NT2/D1 (cell line): Measurements from ENCODE around the gene AP1M2.
A peak's percentile ranks its signal among the peaks of the same experiment; 100 is the strongest.
"Not testable (repeated sequence)": the region's sequence is repeated elsewhere in the genome, so short reads cannot be mapped to it uniquely, and the experiment has no call there.

Experiments used
- DNase-seq: peaks from one replicate; pipeline ENCODE4 v3.0.0-alpha.2; 2011; ENCODE audit warnings: low read depth, low spot score
- H3K27me3 ChIP-seq: 2 replicates; pipeline ENCODE4 v1.6.0; 2011; ENCODE audit warnings: mild to moderate bottlenecking; ENCODE audit not compliant: insufficient read length, insufficient read depth
- H3K36me3 ChIP-seq: 2 replicates; pipeline ENCODE4 v1.6.1; 2011; ENCODE audit warnings: mild to moderate bottlenecking, low read length, mixed read lengths; ENCODE audit not compliant: insufficient read depth, insufficient read length
- H3K4me1 ChIP-seq: 2 replicates; pipeline ENCODE4 v1.5.1; 2011; ENCODE audit not compliant: insufficient read depth, insufficient read length
- H3K4me3 ChIP-seq: 2 replicates; pipeline ENCODE4 v1.5.1; 2011; ENCODE audit warnings: low read depth; ENCODE audit not compliant: insufficient read length
- H3K9ac ChIP-seq: 2 replicates; pipeline ENCODE4 v1.6.0; 2011; ENCODE audit warnings: low read depth; ENCODE audit not compliant: insufficient read length
- H3K9me3 ChIP-seq: 2 replicates; pipeline ENCODE4 v1.5.1; 2011; ENCODE audit warnings: mild to moderate bottlenecking, low read length; ENCODE audit not compliant: insufficient read depth
- SUZ12 ChIP-seq: IDR thresholded peaks from 2 replicates; pipeline ENCODE4 v1.6.1; 2011; ENCODE audit not compliant: insufficient read length, insufficient read depth; ENCODE audit errors: extremely low read depth
- YY1 ChIP-seq: IDR thresholded peaks from 2 replicates; pipeline ENCODE4 v1.6.1; 2011; ENCODE audit not compliant: insufficient read length, insufficient read depth
- ZNF274 ChIP-seq: IDR thresholded peaks from 2 replicates; pipeline ENCODE4 v1.6.1; 2011; ENCODE audit warnings: mild to moderate bottlenecking, low read depth, low read length

The AP1M2 gene

GRCh38 chr19:10544242-10544752, 42.8 kb downstream of the AP1M2 start:
- Histone ChIP-seq H3K9me3 (no peaks in the 10 kb centered on the region), H3K4me3 (peak overlapping the region; percentile 78), H3K4me1 (peaks cover 10% of the 10 kb centered on the region), H3K9ac (peak overlapping the region; percentile 95), H3K27me3 (no peaks in the 10 kb centered on the region), H3K36me3 (peaks cover 33% of the 10 kb centered on the region)
- TF ChIP-seq SUZ12 (no peak), YY1 (no peak), ZNF274 (no peak)
- no peak for DNase-seq

- H3K4me3 ChIP-seq = peak within 1 kb of the TSS; percentile 78
- peak; percentile 65 for DNase-seq
Measured at GRCh38 chr19:10543420-10544241, 43.5 kb downstream of the AP1M2 start, which contains the start of gene ATG4D. ATG4D (plus strand) TSS chr19:10543904; CDS start chr19:10544091, 187 bp downstream.

GRCh38 chr19:10543059-10543419, 44.1 kb downstream of the AP1M2 start:
- H3K36me3 ChIP-seq = peaks cover 21% of the 10 kb centered on the region
- DNase-seq = no peak
- no peaks in the 10 kb centered on the region for H3K27me3 ChIP-seq
- no peaks in the 10 kb centered on the region for H3K9me3 ChIP-seq
- H3K4me3 ChIP-seq = peak overlapping the region; percentile 78
- no peak for TF ChIP-seq YY1
- TF ChIP-seq ZNF274 = no peak
- TF ChIP-seq SUZ12 = no peak
- H3K4me1 ChIP-seq = peaks cover 10% of the 10 kb centered on the region
- peak overlapping the region; percentile 42 for H3K9ac ChIP-seq

More at GRCh38 chr19:10543420-10544241, 43.5 kb downstream of the AP1M2 start, which contains the start of gene ATG4D:
- H3K4me1 ChIP-seq = peaks cover 10% of the 10 kb centered on the region
- H3K9me3 ChIP-seq = no peaks in the 10 kb centered on the region
- peak within 1 kb of the TSS; percentile 95 for H3K9ac ChIP-seq
- H3K27me3 ChIP-seq = no peaks in the 10 kb centered on the region
- TF ChIP-seq SUZ12 (no peak), ZNF274 (no peak), YY1 (peak; percentile 59)
- peaks cover 26% of the 10 kb centered on the region for H3K36me3 ChIP-seq

GRCh38 chr19:10539016-10539415, 48.1 kb downstream of the AP1M2 start:
- not testable (repeated sequence) for H3K9me3 ChIP-seq, H3K4me3 ChIP-seq, H3K27me3 ChIP-seq, DNase-seq, H3K9ac ChIP-seq, H3K36me3 ChIP-seq, H3K4me1 ChIP-seq

- Histone ChIP-seq H3K4me1 (peaks cover 8% of the 10 kb centered on the region), H3K36me3 (no peaks in the 10 kb centered on the region), H3K9me3 (no peaks in the 10 kb centered on the region), H3K4me3 (no peak overlapping the region), H3K27me3 (no peaks in the 10 kb centered on the region), H3K9ac (no peak overlapping the region)
- TF ChIP-seq YY1 (no peak), SUZ12 (no peak), ZNF274 (no peak)
- no peak for DNase-seq
Measured at GRCh38 chr19:10538204-10538983, 48.7 kb downstream of the AP1M2 start.

GRCh38 chr19:10537668-10538067, 49.4 kb downstream of the AP1M2 start:
- H3K27me3 ChIP-seq = no peaks in the 10 kb centered on the region
- peaks cover 5% of the 10 kb centered on the region for H3K4me1 ChIP-seq
- no peaks in the 10 kb centered on the region for H3K9me3 ChIP-seq
- DNase-seq = no peak
- no peaks in the 10 kb centered on the region for H3K36me3 ChIP-seq
- TF ChIP-seq SUZ12 (no peak), YY1 (no peak), ZNF274 (no peak)
- H3K9ac ChIP-seq = no peak overlapping the region
- no peak overlapping the region for H3K4me3 ChIP-seq

GRCh38 chr19:10535613-10536012, 51.5 kb downstream of the AP1M2 start:
- Histone ChIP-seq H3K9me3 (peaks cover 6% of the 10 kb centered on the region; the same call in 1 of the 2 replicates), H3K36me3 (no peaks in the 10 kb centered on the region), H3K9ac (no peak overlapping the region), H3K4me3 (no peak overlapping the region), H3K27me3 (no peaks in the 10 kb centered on the region), H3K4me1 (peaks cover 5% of the 10 kb centered on the region)
- TF ChIP-seq ZNF274 (no peak), YY1 (no peak), SUZ12 (no peak)
- DNase-seq = no peak
